ENCODE results near the gene P3R3URF.
A peak's percentile ranks its signal among the peaks of the same experiment; 100 is the strongest.

P3R3URF gene

DNA sequence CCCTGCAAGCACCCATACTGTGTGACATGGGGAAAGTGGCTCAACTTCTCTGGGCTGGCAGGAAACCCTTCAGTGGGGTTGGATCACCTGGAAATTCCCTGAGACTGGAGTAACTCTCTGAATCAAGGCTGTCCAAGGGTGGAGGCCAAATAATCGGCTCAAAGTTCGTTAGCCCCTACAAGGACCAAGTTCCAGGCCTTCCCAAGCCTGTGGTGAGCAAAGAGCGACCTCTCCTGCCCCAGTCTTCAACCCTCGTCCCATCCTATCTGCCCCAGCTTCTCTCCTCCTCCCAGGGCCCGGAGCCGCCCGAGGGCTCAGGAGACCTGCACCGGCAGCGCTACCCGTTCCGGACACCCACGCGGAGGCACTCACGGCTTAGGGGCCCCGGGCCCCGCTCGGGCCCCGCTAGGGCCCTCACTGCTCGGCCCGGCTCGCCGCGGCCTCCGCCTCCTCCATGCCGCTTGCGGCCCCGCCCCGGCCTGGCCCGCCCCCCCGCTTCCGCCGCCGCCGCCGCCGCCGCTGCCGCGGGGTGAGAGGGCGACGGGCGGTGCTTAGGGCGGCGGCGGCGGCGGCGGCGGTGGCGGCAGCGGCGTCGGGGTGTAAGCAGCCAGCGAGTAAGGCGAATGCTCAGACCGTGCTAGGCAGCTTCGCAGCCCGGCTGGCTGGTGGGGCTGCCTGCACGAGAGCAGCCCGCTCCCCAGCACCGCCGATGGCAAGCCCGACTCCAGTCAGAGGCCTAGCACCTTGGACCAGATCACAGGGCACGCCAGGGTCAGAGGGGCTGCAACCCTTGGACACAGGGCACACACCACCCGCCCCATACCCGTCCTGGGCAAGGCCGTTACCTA is 21.9 kb upstream of the P3R3URF start, which contains the start of gene POMGNT1:
Gene POMGNT1 (minus strand): TSS at position 471 of the 848 bp plus-strand sequence. CDS start 613 bp downstream, outside the sequence.
- peak within 1 kb of the TSS; percentile 84 to 90 (median 88) for H3K4me3 Mint-ChIP-seq
- H3K27me3 Mint-ChIP-seq (ENCODE audit: low read depth) = peaks cover 5% of the 10 kb centered on the region
- H3K9me3 Mint-ChIP-seq = no peaks in the 10 kb centered on the region
- H3K4me1 Mint-ChIP-seq = peaks cover 27% of the 10 kb centered on the region
- TF ChIP-seq, protein P1, sequence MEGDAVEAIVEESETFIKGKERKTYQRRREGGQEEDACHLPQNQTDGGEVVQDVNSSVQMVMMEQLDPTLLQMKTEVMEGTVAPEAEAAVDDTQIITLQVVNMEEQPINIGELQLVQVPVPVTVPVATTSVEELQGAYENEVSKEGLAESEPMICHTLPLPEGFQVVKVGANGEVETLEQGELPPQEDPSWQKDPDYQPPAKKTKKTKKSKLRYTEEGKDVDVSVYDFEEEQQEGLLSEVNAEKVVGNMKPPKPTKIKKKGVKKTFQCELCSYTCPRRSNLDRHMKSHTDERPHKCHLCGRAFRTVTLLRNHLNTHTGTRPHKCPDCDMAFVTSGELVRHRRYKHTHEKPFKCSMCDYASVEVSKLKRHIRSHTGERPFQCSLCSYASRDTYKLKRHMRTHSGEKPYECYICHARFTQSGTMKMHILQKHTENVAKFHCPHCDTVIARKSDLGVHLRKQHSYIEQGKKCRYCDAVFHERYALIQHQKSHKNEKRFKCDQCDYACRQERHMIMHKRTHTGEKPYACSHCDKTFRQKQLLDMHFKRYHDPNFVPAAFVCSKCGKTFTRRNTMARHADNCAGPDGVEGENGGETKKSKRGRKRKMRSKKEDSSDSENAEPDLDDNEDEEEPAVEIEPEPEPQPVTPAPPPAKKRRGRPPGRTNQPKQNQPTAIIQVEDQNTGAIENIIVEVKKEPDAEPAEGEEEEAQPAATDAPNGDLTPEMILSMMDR (IDR thresholded peaks at IDR 0.05; ENCODE audit: unreplicated experiment in 3 of 3) = no peak
- peak within 1 kb of the TSS; percentile 69 to 90 (median 82) for H3K27ac Mint-ChIP-seq
- H3K36me3 Mint-ChIP-seq (ENCODE audit: low read depth) = peaks cover 14% of the 10 kb centered on the region

- Mint-ChIP-seq H3K36me3 (ENCODE audit: low read depth) (peaks cover 20% of the 10 kb centered on the region), H3K27ac (peak overlapping the region; percentile 27 to 79 (median 29)), H3K4me3 (peak overlapping the region; percentile 84 to 90 (median 88)), H3K9me3 (no peaks in the 10 kb centered on the region), H3K27me3 (ENCODE audit: low read depth) (no peaks in the 10 kb centered on the region), H3K4me1 (peaks cover 21% of the 10 kb centered on the region)
- TF ChIP-seq, protein P1 (IDR thresholded peaks at IDR 0.05; ENCODE audit: unreplicated experiment in 3 of 3) = no peak
Measured at GRCh38 chr1:46197560-46197963, 21.3 kb upstream of the P3R3URF start.

GRCh38 chr1:46196609-46197008 is 20.3 kb upstream of the P3R3URF start:
- TF ChIP-seq, protein P1 (IDR thresholded peaks at IDR 0.05; ENCODE audit: unreplicated experiment in 3 of 3) = no peak
- Mint-ChIP-seq H3K27me3 (ENCODE audit: low read depth) (no peaks in the 10 kb centered on the region), H3K4me1 (peaks cover 21% of the 10 kb centered on the region), H3K9me3 (no peaks in the 10 kb centered on the region), H3K27ac (peak overlapping the region in 1 of 3 experiments; percentile 66), H3K36me3 (ENCODE audit: low read depth) (peaks cover 21% of the 10 kb centered on the region), H3K4me3 (peak overlapping the region; percentile 84 to 90 (median 88))

- Mint-ChIP-seq H3K36me3 (ENCODE audit: low read depth) (peaks cover 29% of the 10 kb centered on the region), H3K27ac (no peak overlapping the region), H3K27me3 (ENCODE audit: low read depth) (no peaks in the 10 kb centered on the region)
Measured at GRCh38 chr1:46194641-46195193, 18.4 kb upstream of the P3R3URF start.

GRCh38 chr1:46193984-46194570 is 17.8 kb upstream of the P3R3URF start:
- Mint-ChIP-seq H3K4me1 (peaks cover 11% of the 10 kb centered on the region), H3K9me3 (no peaks in the 10 kb centered on the region), H3K27ac (no peak overlapping the region), H3K4me3 (no peak overlapping the region), H3K27me3 (ENCODE audit: low read depth) (no peaks in the 10 kb centered on the region), H3K36me3 (ENCODE audit: low read depth) (peaks cover 34% of the 10 kb centered on the region)
- TF ChIP-seq, protein P1 (IDR thresholded peaks at IDR 0.05; ENCODE audit: unreplicated experiment in 3 of 3) = no peak

More at GRCh38 chr1:46194641-46195193, 18.4 kb upstream of the P3R3URF start:
- Mint-ChIP-seq H3K9me3 (no peaks in the 10 kb centered on the region), H3K4me1 (peaks cover 15% of the 10 kb centered on the region), H3K4me3 (no peak overlapping the region)
- TF ChIP-seq, protein P1 (IDR thresholded peaks at IDR 0.05; ENCODE audit: unreplicated experiment in 3 of 3) = no peak
